Measurements from ENCODE around the gene KIAA0513. TPM values are rescaled to one million over a fixed set of nuclear protein-coding genes. Genes with fewer than 3 reads are reported as not detected.

KIAA0513 gene
- total RNA-seq, 2 experiments from 2014 or later: 9.0 to 10.9 TPM

DNA sequence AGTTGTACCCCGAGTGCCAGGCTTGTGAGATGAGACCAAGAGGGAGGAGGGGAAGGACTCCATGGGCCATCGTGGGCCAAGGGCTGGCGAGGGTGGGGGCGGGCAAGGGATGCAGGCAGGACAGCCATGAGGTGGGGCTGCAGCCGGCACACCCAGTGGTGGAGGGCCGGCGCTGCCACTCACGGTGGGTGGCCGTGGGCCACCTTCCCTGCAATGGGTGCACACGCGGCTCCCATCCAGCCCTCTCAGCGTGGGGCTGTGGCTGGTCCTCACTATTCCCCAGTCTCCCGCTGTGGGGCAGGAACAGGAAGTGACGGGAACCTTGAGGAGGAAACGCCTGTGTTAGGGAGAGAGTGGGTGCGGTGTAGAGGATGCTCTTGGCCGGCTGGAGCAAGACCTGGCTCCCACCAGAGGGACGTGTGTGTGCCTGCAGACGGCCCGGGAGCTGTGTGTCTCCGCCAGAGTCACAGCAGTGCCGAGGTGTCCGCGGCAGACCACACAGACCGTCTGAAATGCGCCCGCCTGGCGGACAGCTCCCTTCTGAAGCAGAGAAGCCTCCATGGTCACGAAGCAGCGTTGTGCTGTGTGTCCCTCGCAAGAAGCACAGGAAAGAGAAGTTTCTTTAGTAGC, 61.1 kb downstream of the KIAA0513 start:
- DNase-seq: no peak
- ChIA-PET CTCF (no interaction called here), POLR2A (interaction anchor here (0.8 kb wide), 1 partner anchor 32 kb away, joined by 3 read pairs; no protein-coding TSS in a partner anchor)
- H3K4me1 ChIP-seq (ENCODE audit: insufficient read depth, low read length): peaks cover 31% of the 10 kb centered on the region
- H3K27ac ChIP-seq (ENCODE audit: low read depth in 1 of 2, low read length in 2 of 2): no peak overlapping the region
- TF ChIP-seq, protein P1, sequence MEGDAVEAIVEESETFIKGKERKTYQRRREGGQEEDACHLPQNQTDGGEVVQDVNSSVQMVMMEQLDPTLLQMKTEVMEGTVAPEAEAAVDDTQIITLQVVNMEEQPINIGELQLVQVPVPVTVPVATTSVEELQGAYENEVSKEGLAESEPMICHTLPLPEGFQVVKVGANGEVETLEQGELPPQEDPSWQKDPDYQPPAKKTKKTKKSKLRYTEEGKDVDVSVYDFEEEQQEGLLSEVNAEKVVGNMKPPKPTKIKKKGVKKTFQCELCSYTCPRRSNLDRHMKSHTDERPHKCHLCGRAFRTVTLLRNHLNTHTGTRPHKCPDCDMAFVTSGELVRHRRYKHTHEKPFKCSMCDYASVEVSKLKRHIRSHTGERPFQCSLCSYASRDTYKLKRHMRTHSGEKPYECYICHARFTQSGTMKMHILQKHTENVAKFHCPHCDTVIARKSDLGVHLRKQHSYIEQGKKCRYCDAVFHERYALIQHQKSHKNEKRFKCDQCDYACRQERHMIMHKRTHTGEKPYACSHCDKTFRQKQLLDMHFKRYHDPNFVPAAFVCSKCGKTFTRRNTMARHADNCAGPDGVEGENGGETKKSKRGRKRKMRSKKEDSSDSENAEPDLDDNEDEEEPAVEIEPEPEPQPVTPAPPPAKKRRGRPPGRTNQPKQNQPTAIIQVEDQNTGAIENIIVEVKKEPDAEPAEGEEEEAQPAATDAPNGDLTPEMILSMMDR (IDR thresholded peaks at IDR 0.05): no peak
- H3K36me3 Mint-ChIP-seq (ENCODE audit: low read depth): peaks cover 8% of the 10 kb centered on the region
- peaks cover 28% of the 10 kb centered on the region for H3K4me1 Mint-ChIP-seq (ENCODE audit: low read depth)
- no peaks in the 10 kb centered on the region for H3K9me3 ChIP-seq (ENCODE audit: control insufficient read depth in 1 of 2, insufficient read depth in 1 of 2, low read length in 2 of 2)
- no peaks in the 10 kb centered on the region for H3K9me3 Mint-ChIP-seq
- intact Hi-C loops (cut with DNase I, micrococcal nuclease): loop anchor here in 1 of 2 experiments (5.0 to 10.0 kb wide), 5 partner anchors 61 to 334 kb away; partner anchors contain the start of genes KIAA0513 and ZDHHC7
- H3K27me3 ChIP-seq (ENCODE audit: control insufficient read depth in 1 of 2, insufficient read depth in 2 of 2, low read length in 2 of 2): no peaks in the 10 kb centered on the region
- H3K4me3 Mint-ChIP-seq: no peak overlapping the region
- H3K4me3 ChIP-seq (ENCODE audit: low read length): no peak overlapping the region
- H3K27ac Mint-ChIP-seq: no peak overlapping the region
- no peak for ATAC-seq (ENCODE audit: poor library complexity)
- H3K36me3 ChIP-seq (ENCODE audit: insufficient read depth, low read length): peaks cover 9% of the 10 kb centered on the region
- H3K27me3 Mint-ChIP-seq: no peaks in the 10 kb centered on the region

DNA sequence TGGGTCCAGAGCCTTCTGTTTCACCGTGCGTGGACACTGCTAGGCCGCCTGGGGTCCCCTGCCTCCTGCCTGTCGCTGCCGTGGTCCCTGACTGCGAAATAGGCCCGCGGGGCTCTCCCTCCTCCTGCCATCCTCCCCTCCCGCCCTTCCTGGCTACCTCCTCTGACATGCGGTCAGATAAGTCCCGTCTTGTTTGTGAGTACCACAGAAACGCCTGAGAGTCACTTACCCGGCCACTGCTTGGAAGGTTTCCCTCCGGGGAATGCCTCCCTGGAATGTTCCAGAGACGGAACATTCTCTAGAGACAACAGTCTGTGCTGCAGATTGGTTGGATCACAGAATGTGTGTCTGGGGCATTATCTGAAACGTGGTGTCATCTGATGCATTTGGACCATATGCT, 61.9 kb downstream of the KIAA0513 start:
- Histone ChIP-seq H3K27ac (ENCODE audit: low read depth in 1 of 2, low read length in 2 of 2) (no peak overlapping the region), H3K9me3 (ENCODE audit: control insufficient read depth in 1 of 2, insufficient read depth in 1 of 2, low read length in 2 of 2) (no peaks in the 10 kb centered on the region), H3K4me3 (ENCODE audit: low read length) (no peak overlapping the region), H3K36me3 (ENCODE audit: insufficient read depth, low read length) (peaks cover 9% of the 10 kb centered on the region), H3K27me3 (ENCODE audit: control insufficient read depth in 1 of 2, insufficient read depth in 2 of 2, low read length in 2 of 2) (no peaks in the 10 kb centered on the region), H3K4me1 (ENCODE audit: insufficient read depth, low read length) (peaks cover 31% of the 10 kb centered on the region)
- H3K27me3 Mint-ChIP-seq: no peaks in the 10 kb centered on the region
- H3K27ac Mint-ChIP-seq: peak overlapping the region; percentile 90
- DNase-seq: no peak
- ChIA-PET CTCF (no interaction called here), POLR2A (no interaction called here)
- H3K4me3 Mint-ChIP-seq: no peak overlapping the region
- H3K36me3 Mint-ChIP-seq (ENCODE audit: low read depth): peaks cover 8% of the 10 kb centered on the region
- TF ChIP-seq, protein P1 (IDR thresholded peaks at IDR 0.05): no peak
- peaks cover 28% of the 10 kb centered on the region for H3K4me1 Mint-ChIP-seq (ENCODE audit: low read depth)
- intact Hi-C loops (cut with DNase I, micrococcal nuclease): loop anchor here in 1 of 2 experiments (5.0 to 10.0 kb wide), 5 partner anchors 62 to 335 kb away; partner anchors contain the start of genes KIAA0513 and ZDHHC7
- ATAC-seq (ENCODE audit: poor library complexity): no peak
- H3K9me3 Mint-ChIP-seq: no peaks in the 10 kb centered on the region

DNA sequence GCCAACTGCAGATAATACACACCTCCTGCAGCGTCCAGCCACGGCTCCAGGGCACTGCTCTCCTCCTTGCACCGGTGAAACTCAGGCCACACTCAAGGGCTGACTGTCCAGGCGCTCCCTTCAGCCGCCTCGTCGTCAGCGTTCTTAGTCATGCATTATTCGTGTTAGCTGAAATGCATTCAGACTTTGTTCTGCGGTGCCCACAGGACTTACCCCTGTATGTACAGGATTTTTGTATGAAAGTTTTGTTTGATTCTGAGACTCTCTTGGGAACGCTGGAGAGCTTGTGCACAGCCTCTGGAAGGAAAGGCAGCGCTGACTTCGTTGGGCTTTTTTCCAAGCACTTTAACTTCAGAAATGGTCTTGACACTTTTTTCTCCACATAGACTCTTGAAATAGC, 62.6 kb downstream of the KIAA0513 start:
- no peak for DNase-seq
- peaks cover 8% of the 10 kb centered on the region for H3K36me3 Mint-ChIP-seq (ENCODE audit: low read depth)

More for the DNA sequence above, 62.6 kb downstream of the KIAA0513 start:
- Histone ChIP-seq H3K36me3 (ENCODE audit: insufficient read depth, low read length) (peaks cover 9% of the 10 kb centered on the region), H3K27me3 (ENCODE audit: control insufficient read depth in 1 of 2, insufficient read depth in 2 of 2, low read length in 2 of 2) (no peaks in the 10 kb centered on the region), H3K27ac (ENCODE audit: low read depth in 1 of 2, low read length in 2 of 2) (no peak overlapping the region), H3K4me1 (ENCODE audit: insufficient read depth, low read length) (peaks cover 31% of the 10 kb centered on the region), H3K9me3 (ENCODE audit: control insufficient read depth in 1 of 2, insufficient read depth in 1 of 2, low read length in 2 of 2) (no peaks in the 10 kb centered on the region), H3K4me3 (ENCODE audit: low read length) (no peak overlapping the region)
- no peak for ATAC-seq (ENCODE audit: poor library complexity)
- Mint-ChIP-seq H3K27me3 (no peaks in the 10 kb centered on the region), H3K4me1 (ENCODE audit: low read depth) (peaks cover 28% of the 10 kb centered on the region), H3K27ac (peak overlapping the region; percentile 90), H3K9me3 (no peaks in the 10 kb centered on the region), H3K4me3 (no peak overlapping the region)
- intact Hi-C loops (cut with DNase I, micrococcal nuclease): no loop called here
- ChIA-PET CTCF (no interaction called here), POLR2A (no interaction called here)
- TF ChIP-seq, protein P1 (IDR thresholded peaks at IDR 0.05): no peak

Data from CD4-positive, alpha-beta T cell (primary cell).